GM12873 (cell line): ENCODE results near the gene PREX1.

Source experiments
- TF ChIP-seq, protein P1 (sequence below): IDR thresholded peaks from 2 replicates; pipeline ENCODE4 v1.5.1; 2012; ENCODE audit warnings: low read depth, mild to moderate bottlenecking, moderate library complexity, low read length, control low read depth; ENCODE audit not compliant: insufficient read depth; ENCODE audit errors: missing control alignments

PREX1 gene

DNA sequence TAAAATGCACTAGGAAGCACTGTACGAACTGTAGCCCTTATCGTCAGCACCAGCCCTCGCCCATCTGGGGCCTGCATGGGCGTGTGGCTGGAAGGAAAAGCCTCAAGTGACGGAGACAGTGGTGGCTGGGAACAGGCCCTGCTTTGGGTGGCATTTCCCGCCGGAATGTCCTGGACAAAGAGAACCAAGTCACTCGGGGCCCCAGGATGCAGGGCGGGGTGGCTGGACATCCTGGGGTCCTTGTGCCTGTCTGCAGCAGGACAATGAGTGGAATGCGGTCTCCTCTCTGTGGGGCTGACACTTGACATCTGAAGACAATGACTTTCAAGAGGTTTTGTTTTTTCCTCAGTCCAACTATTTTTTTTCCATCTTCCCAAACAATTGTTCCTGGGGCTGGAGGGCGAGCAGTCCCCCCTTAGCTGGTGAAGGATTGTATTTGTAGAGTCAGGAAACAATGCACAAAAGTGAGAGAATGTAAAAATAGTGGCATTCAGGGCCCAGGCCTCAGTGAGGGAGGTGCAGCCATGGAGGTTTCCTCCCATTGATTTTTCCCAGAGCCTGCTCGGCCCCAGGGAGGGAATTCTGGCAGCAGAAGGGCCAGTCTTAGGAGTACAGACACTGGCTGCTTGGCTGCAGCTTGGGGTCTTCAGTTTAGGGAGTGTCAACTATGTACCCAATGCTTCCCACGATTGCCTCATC is 64.4 kb downstream of the PREX1 start:
- TF ChIP-seq, protein P1, sequence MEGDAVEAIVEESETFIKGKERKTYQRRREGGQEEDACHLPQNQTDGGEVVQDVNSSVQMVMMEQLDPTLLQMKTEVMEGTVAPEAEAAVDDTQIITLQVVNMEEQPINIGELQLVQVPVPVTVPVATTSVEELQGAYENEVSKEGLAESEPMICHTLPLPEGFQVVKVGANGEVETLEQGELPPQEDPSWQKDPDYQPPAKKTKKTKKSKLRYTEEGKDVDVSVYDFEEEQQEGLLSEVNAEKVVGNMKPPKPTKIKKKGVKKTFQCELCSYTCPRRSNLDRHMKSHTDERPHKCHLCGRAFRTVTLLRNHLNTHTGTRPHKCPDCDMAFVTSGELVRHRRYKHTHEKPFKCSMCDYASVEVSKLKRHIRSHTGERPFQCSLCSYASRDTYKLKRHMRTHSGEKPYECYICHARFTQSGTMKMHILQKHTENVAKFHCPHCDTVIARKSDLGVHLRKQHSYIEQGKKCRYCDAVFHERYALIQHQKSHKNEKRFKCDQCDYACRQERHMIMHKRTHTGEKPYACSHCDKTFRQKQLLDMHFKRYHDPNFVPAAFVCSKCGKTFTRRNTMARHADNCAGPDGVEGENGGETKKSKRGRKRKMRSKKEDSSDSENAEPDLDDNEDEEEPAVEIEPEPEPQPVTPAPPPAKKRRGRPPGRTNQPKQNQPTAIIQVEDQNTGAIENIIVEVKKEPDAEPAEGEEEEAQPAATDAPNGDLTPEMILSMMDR = no peak

DNA sequence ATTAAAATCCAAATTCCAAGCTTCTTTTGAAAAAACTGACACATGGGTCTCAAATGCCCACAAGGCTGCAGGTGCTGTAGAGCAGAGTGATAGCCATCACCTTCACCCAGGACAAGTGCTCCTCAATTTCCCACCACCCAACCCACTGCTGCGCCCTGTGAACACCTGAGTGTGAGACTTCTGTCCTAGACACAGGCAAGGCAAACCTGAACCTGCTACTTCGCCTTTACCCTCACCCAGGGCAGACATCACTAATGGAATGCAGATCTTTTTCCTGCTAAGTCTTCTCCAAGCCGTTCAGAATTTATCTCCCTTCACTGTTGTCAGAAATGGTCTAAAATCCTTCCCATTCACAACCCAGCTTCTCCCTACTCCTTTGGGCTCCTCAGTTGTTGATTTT is 65.9 kb downstream of the PREX1 start:
- TF ChIP-seq, protein P1 = no peak

DNA sequence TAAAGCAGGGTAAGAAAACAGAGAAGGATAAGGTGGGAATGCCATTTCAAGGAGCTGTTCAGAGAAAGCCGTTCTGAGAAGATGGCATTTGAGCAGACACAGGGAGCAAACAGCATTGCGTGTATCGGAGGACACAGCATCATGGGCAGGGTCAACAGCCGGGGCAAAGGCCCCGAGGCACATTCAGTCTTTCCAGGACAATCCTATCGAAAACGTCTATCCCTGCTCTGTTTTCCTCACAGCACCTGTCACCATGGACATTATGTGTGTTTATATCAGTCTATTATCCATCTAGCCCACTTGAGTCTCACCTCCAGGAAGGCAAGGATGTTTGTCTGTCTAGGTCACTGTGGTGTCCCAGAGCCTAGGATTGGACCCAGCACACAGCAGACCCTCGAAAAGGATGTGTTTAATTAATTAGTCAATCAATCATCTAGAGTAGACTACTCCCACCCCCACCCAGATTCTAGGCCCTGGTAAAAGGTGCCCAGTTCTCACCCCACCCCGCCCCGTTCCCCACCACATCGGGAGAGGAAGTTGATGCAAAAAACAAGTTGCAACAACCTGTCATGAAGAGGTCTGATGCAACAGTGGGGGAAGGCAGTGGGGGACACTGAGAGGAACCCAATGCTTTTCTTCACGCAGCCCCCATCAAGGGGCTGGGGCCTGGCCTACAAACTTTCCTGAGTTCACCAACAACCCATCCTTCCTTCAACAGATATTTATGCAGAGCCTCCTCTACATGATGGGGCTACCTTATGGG is 66.6 kb downstream of the PREX1 start:
- TF ChIP-seq, protein P1 = no peak

DNA sequence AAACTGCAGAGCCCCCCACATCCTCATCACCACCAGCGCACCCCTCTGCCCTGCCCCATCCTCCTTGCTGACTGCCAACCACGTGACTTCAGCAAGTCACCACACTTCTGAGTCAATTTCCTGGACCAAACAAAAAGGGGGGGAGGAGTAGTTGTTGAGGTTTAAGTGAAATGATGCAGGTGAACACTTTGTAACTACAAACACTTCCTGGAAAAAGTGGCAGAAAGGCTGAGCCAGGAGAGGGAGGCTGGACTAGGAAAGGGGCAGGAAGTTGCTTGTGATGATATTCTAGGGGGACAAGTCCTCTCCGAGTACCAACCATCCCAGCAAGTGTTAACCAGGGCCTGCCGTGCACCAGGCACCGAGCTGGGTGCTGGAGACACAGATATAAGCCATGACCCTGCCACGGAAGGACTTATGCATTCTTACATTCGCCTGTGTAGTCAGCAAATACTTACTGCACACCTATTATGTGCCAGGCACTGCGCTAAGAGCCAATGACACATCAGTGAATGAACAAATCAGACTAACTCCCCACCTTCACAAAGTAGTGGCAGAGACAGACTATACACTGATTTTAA is 67.3 kb downstream of the PREX1 start:
- TF ChIP-seq, protein P1 = no peak

DNA sequence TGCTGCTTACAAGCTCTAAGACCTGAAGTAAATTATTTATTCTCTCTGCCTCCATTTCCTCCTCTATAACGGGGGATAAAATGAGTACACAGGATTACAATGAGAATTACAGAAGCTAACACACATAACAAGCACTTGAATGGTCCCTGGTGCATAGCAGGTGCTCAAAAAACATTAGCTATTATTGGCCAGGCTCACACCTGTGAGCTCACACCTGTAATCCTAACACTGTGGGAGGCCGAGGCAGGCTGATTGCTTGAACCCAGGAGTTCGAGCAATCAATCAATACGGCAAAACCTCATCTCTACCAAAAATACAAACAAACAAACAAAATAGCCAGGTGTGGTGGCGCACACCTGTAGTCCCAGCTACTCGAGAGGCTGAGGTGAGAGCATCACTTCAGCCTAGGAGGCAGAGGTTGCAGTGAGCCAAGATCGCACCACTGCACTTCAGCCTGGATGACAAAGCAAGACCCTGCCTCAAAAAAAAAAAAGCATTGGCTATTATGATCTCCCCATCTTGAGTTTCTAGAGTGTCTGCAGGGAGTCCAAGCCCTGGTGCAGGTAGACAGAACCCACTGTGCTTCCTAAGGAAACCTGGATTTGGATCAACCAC is 68.1 kb downstream of the PREX1 start:
- TF ChIP-seq, protein P1 = no peak

DNA sequence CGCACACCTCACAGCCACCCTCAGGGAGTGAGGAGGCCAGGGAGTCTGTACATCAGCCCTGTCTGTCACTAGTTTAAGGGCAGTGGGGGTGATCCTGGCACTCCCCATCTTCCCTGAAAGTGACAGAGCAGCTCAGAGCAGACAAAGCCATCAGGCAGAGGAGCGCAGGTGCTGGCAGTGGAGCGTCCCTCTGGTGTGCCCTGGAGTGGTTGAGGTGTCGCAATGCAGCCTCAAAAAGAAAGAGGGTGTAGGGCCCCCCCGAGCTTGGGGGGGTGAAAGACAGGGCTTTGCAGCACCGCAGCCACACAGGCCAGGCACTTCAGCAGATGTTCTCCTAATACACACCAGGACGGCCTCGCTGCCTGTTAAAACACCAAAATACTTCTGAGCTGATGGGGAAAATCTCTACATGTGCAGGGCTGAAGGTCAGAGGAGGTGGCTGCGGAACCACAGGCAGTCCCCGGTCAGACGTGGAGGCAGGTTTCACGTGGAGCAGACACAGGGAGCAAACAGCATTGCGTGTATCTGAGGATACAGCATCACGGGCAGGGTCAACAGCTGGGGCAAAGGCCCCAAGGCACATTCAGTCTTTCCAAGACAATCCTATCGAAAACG is 69.5 kb downstream of the PREX1 start:
- TF ChIP-seq, protein P1 = no peak
